Measurements from ENCODE around the gene RUNX1.

RUNX1 gene

DNA sequence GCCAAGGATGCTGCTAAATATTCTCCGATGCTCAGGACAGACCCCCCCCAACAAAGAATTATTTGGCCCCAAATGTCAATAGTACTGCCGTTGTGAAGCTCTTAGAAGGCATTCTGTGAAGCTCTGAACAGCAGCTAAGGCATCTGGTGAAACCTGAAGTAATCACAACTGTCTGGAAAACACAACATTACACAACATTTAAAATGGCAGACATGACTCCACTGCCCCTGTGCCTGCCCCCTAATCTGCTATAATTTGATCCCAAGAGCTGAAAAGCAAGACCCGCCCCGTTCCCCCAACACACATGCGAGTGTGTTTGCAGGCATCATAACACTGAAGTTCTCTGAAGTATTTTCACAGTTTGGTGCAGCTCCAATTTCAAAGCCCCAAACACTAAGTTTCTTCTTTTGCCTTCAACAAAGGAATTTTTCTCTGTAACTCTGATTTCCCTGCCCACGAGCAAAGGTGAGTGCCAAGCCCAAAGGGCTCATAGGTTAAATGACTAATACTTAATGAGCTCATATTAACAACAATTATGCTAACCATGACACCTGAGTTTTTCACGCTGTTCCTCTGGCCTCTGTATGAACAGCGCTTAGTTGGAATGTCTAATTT lies 251.1 kb downstream of the RUNX1 start:
- FAIRE-seq, result no peak
- TF ChIP-seq TAF1 (IDR thresholded peaks at IDR 0.05; ENCODE audit: borderline replicate concordance, low read depth, low read length), result no peak
- no peak for TF ChIP-seq POLR2A (IDR thresholded peaks at IDR 0.05; ENCODE audit: low read depth, low read length)
- no peak for TF ChIP-seq POLR2AphosphoS5 (IDR thresholded peaks at IDR 0.05; ENCODE audit: low read depth, low read length)
- DNase-seq (ENCODE audit: insufficient read length), result no peak

DNA sequence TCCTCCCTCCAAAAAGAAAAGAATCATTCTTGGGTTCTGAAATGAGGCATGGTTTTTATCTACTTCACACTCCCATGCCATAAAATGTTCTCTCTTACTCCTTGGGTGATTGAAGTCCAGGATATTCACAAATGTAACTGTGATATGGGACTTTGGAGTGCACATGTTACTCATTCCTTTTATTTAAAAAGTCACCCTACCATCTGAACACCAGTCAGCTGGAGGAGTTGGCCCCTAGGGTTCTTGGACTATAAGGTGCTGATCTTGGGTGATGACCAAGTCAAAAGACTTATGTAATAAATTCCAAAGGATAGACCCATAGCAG lies 251.9 kb downstream of the RUNX1 start:
- no peak for FAIRE-seq
- no peak for DNase-seq (ENCODE audit: insufficient read length)
- TF ChIP-seq TAF1 (IDR thresholded peaks at IDR 0.05; ENCODE audit: borderline replicate concordance, low read depth, low read length) (no peak), POLR2AphosphoS5 (IDR thresholded peaks at IDR 0.05; ENCODE audit: low read depth, low read length) (no peak), POLR2A (IDR thresholded peaks at IDR 0.05; ENCODE audit: low read depth, low read length) (no peak)

DNA sequence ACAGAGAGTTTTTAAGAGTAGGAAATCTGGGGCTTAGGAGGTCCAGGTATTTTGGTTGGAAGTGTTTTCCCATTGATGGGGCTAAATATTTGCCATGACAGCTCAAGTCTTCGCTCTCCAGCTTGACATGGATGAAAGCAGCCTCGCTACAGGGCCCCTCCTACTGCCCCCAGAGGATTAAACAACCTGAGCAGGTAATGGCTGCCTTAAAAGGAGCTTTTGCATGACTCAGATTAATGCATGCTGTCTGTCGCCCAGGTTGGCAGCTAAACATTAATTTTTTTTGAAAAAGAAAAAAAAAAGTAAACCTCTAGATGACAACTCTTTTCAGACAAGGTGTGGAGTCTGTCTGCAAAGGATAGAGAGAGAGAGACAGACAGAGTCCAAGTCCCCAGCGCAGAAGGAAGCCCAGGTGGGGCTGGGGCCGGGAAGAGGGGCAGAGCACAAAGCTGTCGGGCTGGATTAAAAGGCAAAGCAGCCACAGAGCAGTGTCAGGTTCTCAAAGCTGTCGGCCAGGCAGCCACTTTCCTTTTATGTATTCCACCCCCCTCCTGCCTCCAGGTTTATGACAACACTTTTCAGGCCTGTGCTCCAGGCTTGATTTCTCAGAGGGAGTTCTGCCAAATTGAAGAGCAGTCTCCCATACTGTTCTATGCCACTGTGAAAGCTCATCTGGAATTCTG lies 252.4 kb downstream of the RUNX1 start:
- FAIRE-seq (no peak), DNase-seq (ENCODE audit: insufficient read length) (no peak)
- TF ChIP-seq POLR2AphosphoS5 (IDR thresholded peaks at IDR 0.05; ENCODE audit: low read depth, low read length), result no peak
- no peak for TF ChIP-seq POLR2A (IDR thresholded peaks at IDR 0.05; ENCODE audit: low read depth, low read length)
- TF ChIP-seq TAF1 (IDR thresholded peaks at IDR 0.05; ENCODE audit: borderline replicate concordance, low read depth, low read length), result no peak

DNA sequence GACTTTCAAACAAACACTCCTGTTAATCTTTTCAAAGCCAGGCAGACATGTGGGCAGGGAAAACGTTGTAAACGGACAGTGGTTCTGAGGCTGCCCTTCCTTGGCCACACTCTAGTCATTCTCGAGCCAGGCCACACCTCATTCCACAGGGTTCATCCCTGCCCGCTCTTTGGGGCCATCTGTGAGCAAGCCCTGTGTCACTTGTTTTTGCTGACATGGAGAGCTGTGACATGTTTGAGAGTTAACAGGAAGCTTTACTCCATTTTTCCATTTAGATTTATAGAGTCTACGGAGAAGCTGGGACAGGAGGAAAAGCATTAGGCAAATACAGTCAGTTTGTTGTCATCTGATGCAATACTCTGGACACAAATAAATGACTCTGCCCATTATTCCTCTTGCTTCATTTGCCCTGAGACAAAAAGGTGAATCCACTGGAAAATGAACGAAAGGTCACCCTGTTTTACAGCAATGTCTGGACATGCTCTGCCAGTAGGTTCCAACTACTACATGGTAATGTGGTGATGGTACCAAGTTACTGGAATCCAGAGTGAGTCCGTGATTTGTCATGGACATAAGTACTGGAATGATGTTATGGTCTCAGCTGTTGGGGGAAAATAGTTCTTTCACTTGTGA lies 253.4 kb downstream of the RUNX1 start:
- FAIRE-seq (no peak), DNase-seq (ENCODE audit: insufficient read length) (no peak)

DNA sequence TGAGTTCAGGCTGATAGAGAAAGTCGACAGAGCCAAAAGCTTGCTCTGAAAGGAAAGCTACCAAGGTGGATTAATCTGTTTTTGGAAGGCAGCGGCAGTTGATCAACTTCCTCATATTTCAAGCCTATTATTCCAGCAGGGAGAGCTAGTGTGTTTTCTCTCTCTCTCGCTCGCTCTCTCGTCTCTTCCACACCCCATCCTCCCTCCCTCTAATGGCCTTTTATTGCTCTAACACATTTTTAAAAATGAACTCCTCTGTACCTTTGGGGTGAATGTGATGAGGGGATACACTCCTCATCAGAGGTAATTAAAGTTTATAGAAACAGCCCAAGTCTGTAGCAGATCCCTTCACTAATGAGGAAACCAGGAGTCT lies 253.9 kb downstream of the RUNX1 start:
- FAIRE-seq (no peak), DNase-seq (ENCODE audit: insufficient read length) (no peak)
- no peak for TF ChIP-seq POLR2AphosphoS5 (IDR thresholded peaks at IDR 0.05; ENCODE audit: low read depth, low read length)
- no peak for TF ChIP-seq POLR2A (IDR thresholded peaks at IDR 0.05; ENCODE audit: low read depth, low read length)
- no peak for TF ChIP-seq TAF1 (IDR thresholded peaks at IDR 0.05; ENCODE audit: borderline replicate concordance, low read depth, low read length)

More for the DNA sequence above, 253.4 kb downstream of the RUNX1 start:
- TF ChIP-seq POLR2A (IDR thresholded peaks at IDR 0.05; ENCODE audit: low read depth, low read length), result no peak
- no peak for TF ChIP-seq TAF1 (IDR thresholded peaks at IDR 0.05; ENCODE audit: borderline replicate concordance, low read depth, low read length)
- TF ChIP-seq POLR2AphosphoS5 (IDR thresholded peaks at IDR 0.05; ENCODE audit: low read depth, low read length), result no peak

DNA sequence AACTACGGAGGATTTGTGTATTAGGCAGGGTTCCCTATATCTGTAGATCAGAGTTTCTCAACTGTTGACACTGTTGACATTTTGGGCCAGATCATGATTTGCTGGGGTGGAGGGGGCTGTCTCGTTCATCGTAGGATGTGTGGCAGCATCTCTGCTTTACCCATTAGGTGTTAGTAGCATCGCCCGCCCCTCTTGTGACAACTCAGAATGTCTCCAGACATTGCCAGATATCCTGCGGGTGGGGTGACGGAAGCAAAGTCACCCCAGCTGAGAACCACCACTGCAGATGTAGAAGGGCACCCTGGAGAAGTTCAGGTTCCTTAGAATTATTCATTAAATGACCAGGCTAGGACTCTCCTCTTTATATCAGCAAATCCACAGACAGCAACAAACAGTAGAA lies 254.4 kb downstream of the RUNX1 start:
- no peak for FAIRE-seq
- TF ChIP-seq POLR2A (IDR thresholded peaks at IDR 0.05; ENCODE audit: low read depth, low read length) (no peak), TAF1 (IDR thresholded peaks at IDR 0.05; ENCODE audit: borderline replicate concordance, low read depth, low read length) (no peak), POLR2AphosphoS5 (IDR thresholded peaks at IDR 0.05; ENCODE audit: low read depth, low read length) (no peak)

DNA sequence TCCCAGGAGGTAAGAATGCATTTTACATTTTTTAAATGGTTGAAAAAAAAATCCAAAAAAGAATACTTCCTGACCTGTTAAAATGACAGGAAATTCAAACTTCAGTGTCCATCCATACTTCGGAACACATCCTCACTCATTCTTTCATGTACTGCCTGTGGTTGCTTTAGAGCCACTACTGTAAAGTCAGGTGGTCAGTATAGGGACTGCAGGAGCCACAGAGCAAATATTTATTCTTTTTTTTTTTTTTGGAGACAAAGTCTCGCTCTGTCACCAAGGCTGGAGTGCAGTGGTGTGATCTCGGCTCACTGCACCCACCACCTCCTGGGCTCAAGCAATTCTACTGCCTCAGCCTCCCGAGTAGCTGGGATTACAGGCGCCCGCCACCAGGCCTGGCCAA lies 255.6 kb downstream of the RUNX1 start:
- FAIRE-seq, result no peak
- TF ChIP-seq TAF1 (IDR thresholded peaks at IDR 0.05; ENCODE audit: borderline replicate concordance, low read depth, low read length), result no peak
- no peak for TF ChIP-seq POLR2AphosphoS5 (IDR thresholded peaks at IDR 0.05; ENCODE audit: low read depth, low read length)
- TF ChIP-seq POLR2A (IDR thresholded peaks at IDR 0.05; ENCODE audit: low read depth, low read length), result no peak
- DNase-seq (ENCODE audit: insufficient read length), result no peak

More for the DNA sequence above, 254.4 kb downstream of the RUNX1 start:
- no peak for DNase-seq (ENCODE audit: insufficient read length)

DNA sequence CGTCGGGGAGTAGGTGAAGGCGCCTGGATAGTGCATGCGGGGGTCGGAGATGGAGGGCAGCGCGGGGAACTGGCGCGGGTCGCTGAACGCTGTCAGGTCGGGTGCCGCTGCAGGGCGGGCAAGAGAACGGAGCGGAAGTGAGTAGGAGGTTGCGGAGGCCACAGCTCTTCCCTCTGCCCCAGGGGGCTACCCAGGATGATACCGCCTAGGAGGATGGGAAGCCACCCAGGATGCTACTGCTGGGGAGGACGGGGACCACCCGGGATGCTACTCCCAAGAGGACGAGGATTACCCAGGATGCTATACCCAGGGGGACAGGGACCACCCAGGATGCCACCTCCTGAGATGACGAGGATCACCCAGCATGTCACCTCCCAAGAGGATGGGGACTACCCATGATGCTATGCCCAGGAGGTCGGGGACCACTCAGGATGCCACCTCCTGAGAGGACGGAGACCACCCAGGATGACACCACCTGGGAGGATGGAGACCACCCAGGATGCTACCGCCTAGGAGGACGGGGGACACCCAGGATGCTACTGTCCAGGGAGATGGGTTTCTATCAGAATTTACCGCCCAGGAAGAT lies 256.5 kb downstream of the RUNX1 start:
- no peak for FAIRE-seq
- DNase-seq (ENCODE audit: insufficient read length), result no peak
- TF ChIP-seq POLR2A (IDR thresholded peaks at IDR 0.05; ENCODE audit: low read depth, low read length), result no peak
- TF ChIP-seq POLR2AphosphoS5 (IDR thresholded peaks at IDR 0.05; ENCODE audit: low read depth, low read length), result no peak
- no peak for TF ChIP-seq TAF1 (IDR thresholded peaks at IDR 0.05; ENCODE audit: borderline replicate concordance, low read depth, low read length)

DNA sequence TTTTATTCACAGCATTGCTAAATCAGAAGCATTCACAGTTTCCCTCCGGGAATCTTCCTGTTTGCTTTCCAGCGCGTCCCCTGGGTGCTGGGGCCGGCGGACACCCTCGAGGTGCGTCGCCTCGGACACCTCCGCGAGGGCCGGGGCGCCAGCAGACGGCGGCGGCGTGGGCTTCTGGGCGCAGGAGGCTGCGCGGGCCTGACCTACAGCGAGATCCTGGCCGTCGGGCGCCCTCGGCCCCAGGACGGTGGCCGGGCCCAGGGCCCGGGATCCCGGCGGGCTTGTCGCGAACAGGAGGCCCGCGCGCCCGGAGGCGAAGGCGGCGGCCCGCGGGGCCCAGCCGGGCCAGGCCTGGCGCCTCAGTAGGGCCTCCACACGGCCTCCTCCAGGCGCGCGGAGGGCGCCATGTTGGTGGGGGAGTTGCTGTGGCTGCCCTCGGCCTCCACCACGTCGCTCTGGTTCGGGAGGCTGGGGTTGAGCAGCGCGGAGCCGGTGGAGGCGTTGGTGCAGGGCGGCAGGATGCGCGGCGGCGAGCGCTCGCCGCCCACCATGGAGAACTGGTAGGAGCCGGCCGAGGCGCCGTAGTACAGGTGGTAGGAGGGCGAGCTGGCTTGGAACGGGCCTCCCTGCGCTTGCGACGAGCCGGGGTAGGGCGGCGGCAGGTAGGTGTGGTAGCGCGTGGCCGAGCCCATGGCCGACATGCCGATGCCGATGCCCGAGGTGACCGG lies 257.2 kb downstream of the RUNX1 start:
- TF ChIP-seq POLR2A (IDR thresholded peaks at IDR 0.05; ENCODE audit: low read depth, low read length) (no peak), TAF1 (IDR thresholded peaks at IDR 0.05; ENCODE audit: borderline replicate concordance, low read depth, low read length) (no peak), POLR2AphosphoS5 (IDR thresholded peaks at IDR 0.05; ENCODE audit: low read depth, low read length) (no peak)
- DNase-seq (ENCODE audit: insufficient read length), result no peak
- no peak for FAIRE-seq

DNA sequence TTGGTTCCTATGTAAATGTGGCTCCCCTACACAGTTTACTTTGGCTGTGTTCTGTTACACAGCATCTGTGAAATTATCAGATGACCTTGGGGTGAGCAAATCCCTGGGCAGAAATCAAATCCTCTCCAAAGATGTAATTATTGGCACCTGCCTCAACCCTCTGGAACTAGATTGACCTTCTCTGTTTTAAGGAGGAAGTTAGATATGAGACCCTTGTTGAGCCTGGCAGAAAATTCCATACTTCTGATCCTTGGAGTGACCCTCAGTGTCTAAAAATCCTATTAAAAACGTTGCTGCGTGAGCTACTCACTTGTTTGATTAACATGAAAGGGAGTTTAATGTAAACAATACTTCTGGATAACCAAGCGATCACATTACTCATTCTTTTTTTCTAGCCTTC lies 258.3 kb downstream of the RUNX1 start:
- FAIRE-seq, result no peak
- no peak for DNase-seq (ENCODE audit: insufficient read length)
- no peak for TF ChIP-seq POLR2A (IDR thresholded peaks at IDR 0.05; ENCODE audit: low read depth, low read length)

DNA sequence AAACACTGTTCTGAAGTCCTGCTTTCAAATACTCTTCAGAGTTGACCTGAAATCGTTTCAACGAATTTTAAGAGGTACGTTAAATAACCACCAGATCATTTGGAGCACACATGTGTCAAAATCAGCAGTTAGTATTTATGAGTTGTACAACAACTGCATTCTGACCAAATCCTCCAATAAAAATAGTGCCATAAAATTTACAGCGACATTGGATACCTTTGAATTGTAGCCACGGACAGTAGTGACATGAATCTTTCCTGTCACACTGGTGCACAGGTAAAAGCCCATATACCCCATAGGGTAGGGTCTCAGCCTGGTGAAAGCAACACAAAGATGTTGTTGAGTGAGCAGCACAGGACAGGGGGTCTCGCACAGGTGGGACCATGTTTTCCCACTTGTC lies 258.8 kb downstream of the RUNX1 start:
- TF ChIP-seq TAF1 (IDR thresholded peaks at IDR 0.05; ENCODE audit: borderline replicate concordance, low read depth, low read length) (no peak), POLR2A (IDR thresholded peaks at IDR 0.05; ENCODE audit: low read depth, low read length) (no peak), POLR2AphosphoS5 (IDR thresholded peaks at IDR 0.05; ENCODE audit: low read depth, low read length) (no peak)
- DNase-seq (ENCODE audit: insufficient read length) (no peak), FAIRE-seq (no peak)
